ENCODE measurements around the gene DCAF5. TPM values are rescaled to one million over a fixed set of nuclear protein-coding genes. Genes with fewer than 3 reads are reported as not detected.

The DCAF5 gene
- total RNA-seq, 4 donors from 2014 or later: 42.2 to 53.7 (median 51.1) TPM

GRCh38 chr14:69017706-69018105, 135.2 kb downstream of the DCAF5 start:
- no peaks in the 10 kb centered on the region for H3K4me1 ChIP-seq
- H3K27ac ChIP-seq: no peak overlapping the region
- no peaks in the 10 kb centered on the region for H3K36me3 ChIP-seq
- TF ChIP-seq POLR2A (IDR thresholded peaks at IDR 0.05) (no peak), EP300 (IDR thresholded peaks at IDR 0.05) (no peak)
- TF ChIP-seq, protein P1, sequence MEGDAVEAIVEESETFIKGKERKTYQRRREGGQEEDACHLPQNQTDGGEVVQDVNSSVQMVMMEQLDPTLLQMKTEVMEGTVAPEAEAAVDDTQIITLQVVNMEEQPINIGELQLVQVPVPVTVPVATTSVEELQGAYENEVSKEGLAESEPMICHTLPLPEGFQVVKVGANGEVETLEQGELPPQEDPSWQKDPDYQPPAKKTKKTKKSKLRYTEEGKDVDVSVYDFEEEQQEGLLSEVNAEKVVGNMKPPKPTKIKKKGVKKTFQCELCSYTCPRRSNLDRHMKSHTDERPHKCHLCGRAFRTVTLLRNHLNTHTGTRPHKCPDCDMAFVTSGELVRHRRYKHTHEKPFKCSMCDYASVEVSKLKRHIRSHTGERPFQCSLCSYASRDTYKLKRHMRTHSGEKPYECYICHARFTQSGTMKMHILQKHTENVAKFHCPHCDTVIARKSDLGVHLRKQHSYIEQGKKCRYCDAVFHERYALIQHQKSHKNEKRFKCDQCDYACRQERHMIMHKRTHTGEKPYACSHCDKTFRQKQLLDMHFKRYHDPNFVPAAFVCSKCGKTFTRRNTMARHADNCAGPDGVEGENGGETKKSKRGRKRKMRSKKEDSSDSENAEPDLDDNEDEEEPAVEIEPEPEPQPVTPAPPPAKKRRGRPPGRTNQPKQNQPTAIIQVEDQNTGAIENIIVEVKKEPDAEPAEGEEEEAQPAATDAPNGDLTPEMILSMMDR (IDR thresholded peaks at IDR 0.05): no peak
- no peaks in the 10 kb centered on the region for H3K9me3 ChIP-seq
- no peak for DNase-seq (ENCODE audit: low spot score in 2 of 2)
- no peaks in the 10 kb centered on the region for H3K27me3 ChIP-seq
- no peak overlapping the region for H3K4me3 ChIP-seq
- 32 to 50% methylated on average over 3 of the region's 4 CpGs for WGBS, 2 donors

DNA sequence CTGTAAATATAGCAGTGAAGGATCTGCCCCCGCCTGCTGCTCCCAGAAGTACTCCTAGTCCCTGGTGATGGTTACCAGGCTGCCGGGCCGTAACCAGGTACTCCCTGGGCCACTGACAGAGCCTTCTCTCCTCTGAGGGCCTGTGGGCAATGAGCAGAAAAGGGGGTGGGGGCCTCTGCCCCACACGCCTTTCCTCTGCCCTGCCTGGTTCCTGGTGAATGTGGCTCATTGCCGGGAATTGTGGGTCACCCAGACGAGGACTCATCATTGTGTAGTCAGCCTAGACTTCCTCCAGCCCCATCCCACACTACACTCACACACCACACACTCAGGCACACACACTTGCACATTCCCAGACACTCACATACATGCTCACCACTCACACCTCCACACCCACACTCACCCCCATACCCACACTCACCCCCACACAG, 138.1 kb downstream of the DCAF5 start:
- Histone ChIP-seq H3K4me1 (no peaks in the 10 kb centered on the region), H3K27me3 (no peaks in the 10 kb centered on the region), H3K9me3 (no peaks in the 10 kb centered on the region), H3K27ac (no peak overlapping the region), H3K36me3 (no peaks in the 10 kb centered on the region), H3K4me3 (no peak overlapping the region)
- 86 to 91% methylated on average over 6 of the region's 6 CpGs for WGBS, 2 donors
- TF ChIP-seq EP300 (IDR thresholded peaks at IDR 0.05) (no peak), POLR2A (IDR thresholded peaks at IDR 0.05) (no peak)
- TF ChIP-seq, protein P1 (IDR thresholded peaks at IDR 0.05): no peak
- DNase-seq (ENCODE audit: low spot score in 2 of 2): no peak

GRCh38 chr14:69013943-69014782, 138.8 kb downstream of the DCAF5 start:
- peak in 1 of 2 donors; percentile 26 for DNase-seq (ENCODE audit: low spot score in 2 of 2)
- 75 to 80% methylated on average over 12 of the region's 12 CpGs for WGBS, 2 donors
- no peaks in the 10 kb centered on the region for H3K36me3 ChIP-seq
- H3K9me3 ChIP-seq: no peaks in the 10 kb centered on the region
- TF ChIP-seq EP300 (IDR thresholded peaks at IDR 0.05) (no peak), POLR2A (IDR thresholded peaks at IDR 0.05) (no peak)
- TF ChIP-seq, protein P1 (IDR thresholded peaks at IDR 0.05): no peak
- H3K4me3 ChIP-seq: no peak overlapping the region
- no peaks in the 10 kb centered on the region for H3K4me1 ChIP-seq
- H3K27me3 ChIP-seq: no peaks in the 10 kb centered on the region
- H3K27ac ChIP-seq: no peak overlapping the region

GRCh38 chr14:69012256-69012953, 140.5 kb downstream of the DCAF5 start:
- 77 to 89% methylated on average over 5 of the region's 5 CpGs for WGBS, 2 donors
- Histone ChIP-seq H3K36me3 (no peaks in the 10 kb centered on the region), H3K9me3 (no peaks in the 10 kb centered on the region), H3K4me3 (no peak overlapping the region), H3K4me1 (peaks cover 0 to 6% (median 0%) of the 10 kb centered on the region in 4 donors), H3K27me3 (no peaks in the 10 kb centered on the region), H3K27ac (no peak overlapping the region)
- no peak for TF ChIP-seq EP300 (IDR thresholded peaks at IDR 0.05)
- TF ChIP-seq, protein P1 (IDR thresholded peaks at IDR 0.05): no peak
- no peak for TF ChIP-seq POLR2A (IDR thresholded peaks at IDR 0.05)
- DNase-seq (ENCODE audit: low spot score in 2 of 2): no peak

GRCh38 chr14:69010648-69011047, 142.3 kb downstream of the DCAF5 start:
- 73 to 88% methylated on average over 1 of the region's 1 CpG for WGBS, 2 donors
- TF ChIP-seq POLR2A (IDR thresholded peaks at IDR 0.05) (no peak), EP300 (IDR thresholded peaks at IDR 0.05) (no peak)
- TF ChIP-seq, protein P1 (IDR thresholded peaks at IDR 0.05): no peak
- Histone ChIP-seq H3K27ac (no peak overlapping the region), H3K27me3 (no peaks in the 10 kb centered on the region), H3K4me1 (peaks cover 0 to 7% (median 0%) of the 10 kb centered on the region in 4 donors), H3K4me3 (no peak overlapping the region), H3K36me3 (no peaks in the 10 kb centered on the region), H3K9me3 (no peaks in the 10 kb centered on the region)
- no peak for DNase-seq (ENCODE audit: low spot score in 2 of 2)

Measured in tibial nerve (tissue), 4 donors.